Mesodermal cell (in vitro differentiated cells): ENCODE measurements around the gene GDPD5.

Source experiments
- H3K27ac ChIP-seq: 2 replicates; pipeline ENCODE4 v1.7.0; 2013; ENCODE audit warnings: mild to moderate bottlenecking, low read depth, low read length, moderate library complexity; ENCODE audit not compliant: severe bottlenecking
- H3K36me3 ChIP-seq: 2 replicates; pipeline ENCODE4 v1.7.1; 2013; ENCODE audit warnings: mild to moderate bottlenecking, low read length, moderate library complexity; ENCODE audit not compliant: control insufficient read depth, insufficient read depth
- H3K4me1 ChIP-seq: one replicate; pipeline ENCODE4 v1.7.1; 2013; ENCODE audit warnings: mild to moderate bottlenecking, low read length; ENCODE audit not compliant: insufficient read depth, control insufficient read depth, poor library complexity, severe bottlenecking
- H3K4me3 ChIP-seq: 2 replicates; pipeline ENCODE4 v1.7.0; 2013; ENCODE audit warnings: low read length, control low read depth, mild to moderate bottlenecking; ENCODE audit not compliant: insufficient read depth, poor library complexity, severe bottlenecking; ENCODE audit errors: extremely low read depth
- H3K9me3 ChIP-seq: 2 replicates; pipeline ENCODE4 v1.7.1; 2013; ENCODE audit warnings: mild to moderate bottlenecking, low read length, moderate library complexity; ENCODE audit not compliant: control insufficient read depth
- WGBS, 2 experiments: methylation state at CpG; one replicate each; pipeline ENCODE4 v1.1.5; 2013; ENCODE audit warnings: missing lambda C conversion rate in 2 of 2; ENCODE audit not compliant: insufficient coverage in 2 of 2; 5-methylcytosine and 5-hydroxymethylcytosine counted together

GDPD5 gene

DNA sequence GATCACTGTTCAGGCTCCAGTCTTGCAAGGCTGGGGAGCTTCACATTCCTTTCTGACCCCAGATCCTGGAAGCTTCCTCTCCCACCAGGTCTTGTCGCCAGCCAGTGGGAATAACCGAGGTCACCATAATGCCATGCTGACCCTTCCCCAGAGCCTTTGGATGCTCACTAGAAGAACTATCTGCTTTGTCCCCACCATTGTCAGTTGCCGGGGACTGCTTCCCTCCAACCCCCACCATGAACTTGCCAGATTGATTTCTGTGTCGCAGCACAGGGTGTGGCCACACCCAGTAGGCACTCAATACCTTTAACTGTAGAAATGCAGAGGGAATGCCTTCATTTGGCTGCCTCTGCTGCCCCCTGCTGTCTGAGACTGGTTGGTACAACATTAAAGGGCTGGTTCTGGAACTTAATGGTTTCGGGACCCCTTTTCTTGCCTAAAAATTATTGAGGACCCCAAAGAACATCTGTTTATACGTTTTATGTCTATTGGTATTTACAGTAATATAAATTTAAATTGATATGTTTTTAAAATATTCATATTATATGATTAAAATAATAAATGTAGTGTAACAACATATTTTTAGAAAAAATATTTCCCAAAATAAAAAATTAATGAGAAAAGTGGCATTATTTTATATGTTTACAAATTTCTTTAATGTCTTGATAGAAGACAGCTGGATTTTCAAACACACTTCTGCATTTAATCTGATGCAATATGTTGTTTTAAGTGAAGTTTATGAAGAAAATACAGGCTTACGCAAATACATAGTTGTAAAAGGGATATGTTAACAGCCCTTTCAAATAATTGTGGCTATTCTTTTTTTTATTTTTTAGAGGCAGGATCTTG lies 6.7 kb upstream of the GDPD5 start:
- Histone ChIP-seq H3K36me3 (no peaks in the 10 kb centered on the region), H3K4me3 (no peak overlapping the region), H3K9me3 (no peaks in the 10 kb centered on the region), H3K27ac (no peak overlapping the region), H3K4me1 (peaks cover 5% of the 10 kb centered on the region)
- WGBS, 2 experiments: 43 to 52% methylated on average over 5 of the region's 7 CpGs

DNA sequence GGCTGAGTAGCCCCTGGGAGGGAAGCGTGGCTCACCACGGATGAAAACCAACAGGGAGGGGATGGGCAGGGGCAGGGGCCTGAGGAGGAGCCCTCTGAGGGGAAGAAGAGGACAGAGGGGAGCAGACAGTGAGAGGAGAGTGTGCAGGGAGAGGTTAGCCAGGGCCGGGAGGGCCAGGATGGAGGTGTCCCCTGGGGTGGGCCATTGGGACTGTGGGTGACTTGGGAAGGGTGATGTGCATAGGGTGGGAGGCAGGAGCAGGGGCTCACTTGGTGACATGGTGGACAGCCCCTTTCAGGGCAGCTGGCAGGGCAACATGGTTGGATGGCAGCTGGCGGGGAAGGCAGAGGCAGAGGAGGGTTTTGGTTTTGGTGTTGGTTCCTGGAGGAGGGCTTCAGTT lies 5.6 kb upstream of the GDPD5 start:
- 84 to 100% methylated on average over 2 to 4 of the region's 4 CpGs for WGBS, 2 experiments
- no peak overlapping the region for H3K4me3 ChIP-seq
- H3K9me3 ChIP-seq: no peaks in the 10 kb centered on the region
- H3K4me1 ChIP-seq: peaks cover 5% of the 10 kb centered on the region
- no peak overlapping the region for H3K27ac ChIP-seq
- H3K36me3 ChIP-seq: no peaks in the 10 kb centered on the region

DNA sequence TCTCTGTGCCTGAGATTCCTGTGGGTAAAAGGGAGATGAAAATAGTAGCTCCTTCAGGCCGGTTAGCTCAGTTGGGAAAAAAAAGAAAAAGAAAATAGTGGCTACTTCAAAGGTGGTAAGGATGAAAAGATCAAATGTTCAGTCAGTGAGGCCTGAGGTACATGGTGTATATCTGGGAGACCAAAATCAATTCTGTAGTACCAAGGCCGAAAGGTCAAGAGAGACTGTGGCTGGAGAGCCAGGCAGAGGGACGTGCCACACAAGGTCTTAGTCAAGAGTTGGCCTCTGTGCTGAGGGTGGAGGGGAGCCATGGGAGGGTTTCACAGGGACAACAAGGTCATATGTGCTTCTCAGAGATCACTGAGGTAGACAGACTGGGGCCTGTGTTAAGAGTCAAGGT lies 4.8 kb upstream of the GDPD5 start:
- no peak overlapping the region for H3K27ac ChIP-seq

DNA sequence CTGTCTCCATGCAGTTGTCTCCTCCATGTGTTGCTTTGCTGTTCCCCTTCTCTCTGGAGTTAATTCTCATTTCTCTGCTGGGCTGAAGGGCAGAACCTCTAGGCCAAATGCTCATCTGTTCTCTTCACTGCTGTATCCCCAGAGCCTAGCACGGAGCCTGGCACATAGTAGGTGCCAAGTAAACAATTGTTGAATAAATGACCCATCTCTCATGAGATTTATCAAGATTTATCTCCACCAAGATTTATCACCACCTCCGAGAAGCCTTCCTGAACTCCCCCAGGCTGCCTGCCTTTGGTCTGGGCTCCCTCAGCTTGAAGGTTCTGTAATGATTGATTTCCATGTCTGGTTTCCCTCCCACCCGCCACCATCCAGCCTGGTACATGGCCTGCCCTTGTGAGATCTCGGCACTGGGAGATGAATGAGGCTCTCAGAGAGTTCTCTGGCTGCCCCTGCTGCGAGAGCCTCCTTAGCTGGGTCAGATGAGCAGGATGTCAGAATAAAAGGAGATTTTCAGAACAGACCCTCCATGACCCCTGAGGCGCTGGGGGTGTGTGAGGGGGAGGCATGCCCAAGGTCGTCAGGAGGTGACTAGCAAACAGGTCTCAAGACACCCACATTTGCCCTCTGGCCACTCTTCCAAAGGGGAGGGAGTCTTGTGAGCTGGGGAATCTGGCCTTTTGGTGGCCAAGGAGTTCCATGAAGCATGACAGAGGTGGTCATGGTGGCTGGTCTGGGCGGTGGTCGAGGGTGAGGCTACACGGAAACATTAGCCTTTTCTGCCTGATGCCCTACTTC lies 2.4 kb upstream of the GDPD5 start:
- 55 to 75% methylated on average over 6 to 7 of the region's 10 CpGs for WGBS, 2 experiments
- Histone ChIP-seq H3K4me1 (no peaks in the 10 kb centered on the region), H3K9me3 (no peaks in the 10 kb centered on the region), H3K27ac (no peak overlapping the region), H3K36me3 (no peaks in the 10 kb centered on the region), H3K4me3 (no peak overlapping the region)

More for the DNA sequence above, 4.8 kb upstream of the GDPD5 start:
- 74 to 81% methylated on average over 3 of the region's 3 CpGs for whole genome bisulfite sequencing, 2 experiments
- Histone ChIP-seq H3K9me3 (no peaks in the 10 kb centered on the region), H3K36me3 (no peaks in the 10 kb centered on the region), H3K4me1 (peaks cover 5% of the 10 kb centered on the region), H3K4me3 (no peak overlapping the region)

DNA sequence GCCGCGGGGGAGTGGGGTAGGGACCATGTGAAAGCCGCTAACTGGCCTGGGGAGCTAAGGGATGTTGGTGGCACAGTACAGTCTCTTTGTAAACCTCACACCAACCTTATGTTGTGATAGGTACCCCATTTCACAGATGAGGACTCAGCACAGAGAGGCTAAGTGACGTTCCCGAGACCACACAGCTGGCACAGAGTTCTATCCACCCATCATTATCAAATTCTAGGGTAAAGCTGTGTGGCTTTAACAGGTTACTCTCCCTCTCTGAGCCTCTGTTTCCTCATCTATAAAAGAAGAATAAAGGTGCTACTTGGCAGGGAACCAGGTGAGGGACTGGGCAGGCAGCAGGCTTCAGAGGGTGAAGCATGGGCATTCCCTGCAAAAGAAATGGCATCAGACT lies 1.4 kb upstream of the GDPD5 start:
- WGBS, 2 experiments: 93 to 95% methylated on average over 5 of the region's 5 CpGs
- Histone ChIP-seq H3K9me3 (no peaks in the 10 kb centered on the region), H3K36me3 (no peaks in the 10 kb centered on the region), H3K4me1 (no peaks in the 10 kb centered on the region), H3K4me3 (no peak overlapping the region), H3K27ac (no peak overlapping the region)

DNA sequence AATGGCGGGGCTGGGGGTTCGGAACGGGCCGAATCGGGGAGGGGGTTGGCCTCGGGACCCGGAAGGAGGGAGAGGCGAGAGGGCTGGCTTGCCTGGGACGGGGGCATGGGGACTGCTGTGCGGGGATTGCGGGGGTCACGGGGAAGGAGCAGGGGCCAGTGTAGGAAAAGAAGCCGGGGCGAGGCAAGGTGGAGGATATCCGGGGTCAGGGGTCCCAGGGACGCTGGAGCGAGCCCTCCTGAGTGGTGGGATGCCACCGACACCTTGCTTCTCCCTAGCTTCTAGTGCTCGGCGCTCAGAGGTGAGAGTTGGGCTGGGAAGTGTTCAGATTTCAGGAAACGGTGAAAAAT lies 426 bp upstream of the GDPD5 start:
- 2% methylated on average over 12 to 17 of the region's 21 CpGs for WGBS, 2 experiments

DNA sequence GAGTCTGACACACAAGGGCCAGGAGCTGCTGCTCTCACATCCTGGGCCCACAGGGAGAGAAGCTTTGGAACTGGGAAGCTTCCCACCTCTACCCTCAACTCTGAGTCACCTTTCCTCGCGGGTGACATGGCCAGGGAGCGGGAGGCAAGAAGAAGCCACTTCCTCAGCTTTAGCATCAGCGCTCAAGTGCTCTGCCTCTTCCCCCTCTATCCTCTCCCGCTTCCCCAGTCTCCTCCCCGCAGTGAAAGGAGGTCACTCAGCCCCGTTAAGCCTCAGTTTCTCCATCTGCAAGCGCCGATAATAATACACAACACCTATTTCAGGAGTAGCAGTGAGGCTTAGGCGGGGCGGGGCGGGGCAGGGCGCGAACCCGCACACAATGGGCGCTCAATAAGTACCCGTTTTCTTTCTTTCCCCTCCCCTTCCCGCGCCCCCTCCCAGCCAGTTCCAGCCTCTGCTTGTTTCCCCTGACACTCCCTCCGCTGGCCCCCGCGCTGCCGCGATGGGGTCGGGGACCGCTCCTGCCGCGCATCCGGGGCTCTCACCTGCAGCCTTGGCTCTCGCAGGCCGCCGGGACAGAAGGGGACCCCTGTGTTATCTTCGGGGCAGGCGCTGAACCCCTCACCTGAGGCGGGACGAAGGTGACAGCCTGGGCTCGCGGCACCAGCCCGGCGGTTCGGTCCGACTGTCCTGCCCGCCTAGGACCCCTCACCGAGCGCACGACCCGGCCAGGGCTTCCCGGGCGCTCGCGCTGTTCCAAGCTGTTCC lies 892 bp downstream of the GDPD5 start:
- Histone ChIP-seq H3K4me1 (no peaks in the 10 kb centered on the region), H3K27ac (no peak overlapping the region), H3K36me3 (no peaks in the 10 kb centered on the region), H3K9me3 (no peaks in the 10 kb centered on the region), H3K4me3 (peak overlapping the region; percentile 64)
- WGBS, 2 experiments: 3% methylated on average over 37 to 40 of the region's 51 CpGs

More for the DNA sequence above, 426 bp upstream of the GDPD5 start:
- no peaks in the 10 kb centered on the region for H3K4me1 ChIP-seq
- H3K9me3 ChIP-seq: no peaks in the 10 kb centered on the region
- H3K27ac ChIP-seq: no peak overlapping the region
- H3K36me3 ChIP-seq: no peaks in the 10 kb centered on the region
- peak overlapping the region; percentile 64 for H3K4me3 ChIP-seq

- WGBS, 2 experiments: 60 to 68% methylated on average over 3 to 7 of the region's 10 CpGs
- Histone ChIP-seq H3K4me3 (peak overlapping the region; percentile 64), H3K36me3 (no peaks in the 10 kb centered on the region), H3K4me1 (no peaks in the 10 kb centered on the region), H3K9me3 (no peaks in the 10 kb centered on the region), H3K27ac (no peak overlapping the region)
These were observed 1.7 kb downstream of the GDPD5 start for GRCh38 chr11:75523811-75524664.

- Histone ChIP-seq H3K27ac (no peak overlapping the region), H3K9me3 (no peaks in the 10 kb centered on the region), H3K4me1 (no peaks in the 10 kb centered on the region), H3K36me3 (no peaks in the 10 kb centered on the region), H3K4me3 (no peak overlapping the region)
- WGBS, 2 experiments: 96 to 100% methylated on average over 5 of the region's 5 CpGs
These were observed 2.6 kb downstream of the GDPD5 start for GRCh38 chr11:75523189-75523588.
